Neural cell (in vitro differentiated cells): ENCODE results near the gene VSIG10L2.

Experiments
- EP300 ChIP-seq: fragments of 450-650 bp; conservative IDR thresholded peaks from 2 replicates; pipeline ENCODE4 v1.6.1; 2014; ENCODE audit warnings: antibody characterized with exemption, mild to moderate bottlenecking, moderate library complexity; ENCODE audit not compliant: poor library complexity, severe bottlenecking
- EZH2 ChIP-seq: fragments of 200-600, 300-800 bp; shearing (Covaris generic), sonication (generic); IDR thresholded peaks from 2 replicates; pipeline ENCODE4 v1.6.1; 2014; ENCODE audit warnings: antibody characterized with exemption, low read length, borderline replicate concordance, mild to moderate bottlenecking; ENCODE audit not compliant: insufficient read depth, poor library complexity, severe bottlenecking
- MXI1 ChIP-seq: fragments of 450-650 bp; conservative IDR thresholded peaks from 2 replicates; pipeline ENCODE4 v1.6.1; 2014; ENCODE audit warnings: antibody characterized with exemption, mild to moderate bottlenecking; ENCODE audit not compliant: poor library complexity, severe bottlenecking
- POLR2AphosphoS5 ChIP-seq: IDR thresholded peaks from 2 replicates; pipeline ENCODE4 v1.6.1; 2012
- RAD21 ChIP-seq: fragments of 450-650 bp; conservative IDR thresholded peaks from 2 replicates; pipeline ENCODE4 v1.6.1; 2014; ENCODE audit warnings: antibody characterized with exemption, mild to moderate bottlenecking, moderate library complexity
- SMC3 ChIP-seq: fragments of 450-650 bp; conservative IDR thresholded peaks from 2 replicates; pipeline ENCODE4 v1.6.1; 2014; ENCODE audit warnings: antibody characterized with exemption, mild to moderate bottlenecking, moderate library complexity; ENCODE audit not compliant: poor library complexity
- TAF1 ChIP-seq: IDR thresholded peaks from 2 replicates; pipeline ENCODE4 v1.6.1; 2012; ENCODE audit warnings: low read depth
- TF ChIP-seq, protein P1 (sequence below): fragments of 450-650 bp; IDR thresholded peaks from 2 replicates; pipeline ENCODE4 v1.5.1; 2014; ENCODE audit warnings: antibody characterized with exemption, mild to moderate bottlenecking, moderate library complexity; ENCODE audit not compliant: poor library complexity, severe bottlenecking
- TF ChIP-seq, protein P2 (sequence below): IDR thresholded peaks from 2 replicates; pipeline ENCODE4 v1.6.1; 2012; ENCODE audit warnings: borderline replicate concordance

DNA sequence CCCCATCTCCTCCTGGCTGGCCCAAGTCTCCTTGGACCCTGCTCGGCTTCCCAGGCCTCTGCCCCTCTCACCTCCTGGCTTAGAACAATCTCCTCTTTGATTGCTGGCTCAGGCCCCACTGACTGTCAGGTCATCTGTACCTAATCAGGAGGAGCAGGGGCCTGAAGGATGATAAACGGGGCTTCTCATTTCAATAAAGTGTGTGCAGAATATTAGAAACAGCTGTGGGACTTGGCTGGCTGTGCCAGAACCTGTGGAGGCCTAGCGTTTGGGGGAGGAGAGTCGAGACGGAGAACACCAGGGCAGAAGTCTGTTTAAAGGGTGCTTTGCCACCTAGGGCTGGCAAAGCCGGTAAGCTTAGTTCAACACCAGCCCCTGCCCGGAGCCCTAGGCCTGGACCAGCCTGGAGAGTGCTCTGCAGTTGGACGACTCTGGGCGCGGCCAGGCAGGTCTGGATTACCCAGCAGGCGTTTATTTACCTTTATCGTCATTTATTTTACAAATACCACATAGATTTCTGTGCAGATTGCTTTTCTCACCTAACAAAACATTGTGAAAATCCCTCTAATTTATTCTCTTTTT is 10.1 kb upstream of the VSIG10L2 start:
- TF ChIP-seq, protein P1, sequence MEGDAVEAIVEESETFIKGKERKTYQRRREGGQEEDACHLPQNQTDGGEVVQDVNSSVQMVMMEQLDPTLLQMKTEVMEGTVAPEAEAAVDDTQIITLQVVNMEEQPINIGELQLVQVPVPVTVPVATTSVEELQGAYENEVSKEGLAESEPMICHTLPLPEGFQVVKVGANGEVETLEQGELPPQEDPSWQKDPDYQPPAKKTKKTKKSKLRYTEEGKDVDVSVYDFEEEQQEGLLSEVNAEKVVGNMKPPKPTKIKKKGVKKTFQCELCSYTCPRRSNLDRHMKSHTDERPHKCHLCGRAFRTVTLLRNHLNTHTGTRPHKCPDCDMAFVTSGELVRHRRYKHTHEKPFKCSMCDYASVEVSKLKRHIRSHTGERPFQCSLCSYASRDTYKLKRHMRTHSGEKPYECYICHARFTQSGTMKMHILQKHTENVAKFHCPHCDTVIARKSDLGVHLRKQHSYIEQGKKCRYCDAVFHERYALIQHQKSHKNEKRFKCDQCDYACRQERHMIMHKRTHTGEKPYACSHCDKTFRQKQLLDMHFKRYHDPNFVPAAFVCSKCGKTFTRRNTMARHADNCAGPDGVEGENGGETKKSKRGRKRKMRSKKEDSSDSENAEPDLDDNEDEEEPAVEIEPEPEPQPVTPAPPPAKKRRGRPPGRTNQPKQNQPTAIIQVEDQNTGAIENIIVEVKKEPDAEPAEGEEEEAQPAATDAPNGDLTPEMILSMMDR = no peak
- no peak for TF ChIP-seq SMC3
- no peak for TF ChIP-seq TAF1
- TF ChIP-seq POLR2AphosphoS5 = no peak
- TF ChIP-seq RAD21 = no peak
- TF ChIP-seq EP300 = no peak
- TF ChIP-seq EZH2 = no peak
- TF ChIP-seq, protein P2, sequence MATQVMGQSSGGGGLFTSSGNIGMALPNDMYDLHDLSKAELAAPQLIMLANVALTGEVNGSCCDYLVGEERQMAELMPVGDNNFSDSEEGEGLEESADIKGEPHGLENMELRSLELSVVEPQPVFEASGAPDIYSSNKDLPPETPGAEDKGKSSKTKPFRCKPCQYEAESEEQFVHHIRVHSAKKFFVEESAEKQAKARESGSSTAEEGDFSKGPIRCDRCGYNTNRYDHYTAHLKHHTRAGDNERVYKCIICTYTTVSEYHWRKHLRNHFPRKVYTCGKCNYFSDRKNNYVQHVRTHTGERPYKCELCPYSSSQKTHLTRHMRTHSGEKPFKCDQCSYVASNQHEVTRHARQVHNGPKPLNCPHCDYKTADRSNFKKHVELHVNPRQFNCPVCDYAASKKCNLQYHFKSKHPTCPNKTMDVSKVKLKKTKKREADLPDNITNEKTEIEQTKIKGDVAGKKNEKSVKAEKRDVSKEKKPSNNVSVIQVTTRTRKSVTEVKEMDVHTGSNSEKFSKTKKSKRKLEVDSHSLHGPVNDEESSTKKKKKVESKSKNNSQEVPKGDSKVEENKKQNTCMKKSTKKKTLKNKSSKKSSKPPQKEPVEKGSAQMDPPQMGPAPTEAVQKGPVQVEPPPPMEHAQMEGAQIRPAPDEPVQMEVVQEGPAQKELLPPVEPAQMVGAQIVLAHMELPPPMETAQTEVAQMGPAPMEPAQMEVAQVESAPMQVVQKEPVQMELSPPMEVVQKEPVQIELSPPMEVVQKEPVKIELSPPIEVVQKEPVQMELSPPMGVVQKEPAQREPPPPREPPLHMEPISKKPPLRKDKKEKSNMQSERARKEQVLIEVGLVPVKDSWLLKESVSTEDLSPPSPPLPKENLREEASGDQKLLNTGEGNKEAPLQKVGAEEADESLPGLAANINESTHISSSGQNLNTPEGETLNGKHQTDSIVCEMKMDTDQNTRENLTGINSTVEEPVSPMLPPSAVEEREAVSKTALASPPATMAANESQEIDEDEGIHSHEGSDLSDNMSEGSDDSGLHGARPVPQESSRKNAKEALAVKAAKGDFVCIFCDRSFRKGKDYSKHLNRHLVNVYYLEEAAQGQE = no peak
- TF ChIP-seq MXI1 = no peak
